GM18499 (cell line): Measurements from ENCODE around the gene CORO2B.

Source experiments
- ATAC-seq: cut with Tn5 transposase; IDR thresholded peaks from one replicate; pipeline ENCODE4 v1.9.1; 2021; ENCODE audit warnings: moderate number of reproducible peaks; ENCODE audit not compliant: insufficient read depth, unreplicated experiment

Gene CORO2B

GRCh38 chr15:68713874-68714273, 135.1 kb downstream of the CORO2B start:
- no peak for ATAC-seq

- no peak for ATAC-seq
Observed at GRCh38 chr15:68715111-68715510, 136.3 kb downstream of the CORO2B start.

- no peak for ATAC-seq
Observed at GRCh38 chr15:68717951-68718350, 139.2 kb downstream of the CORO2B start.

- ATAC-seq: no peak
Observed at GRCh38 chr15:68718468-68718867, 139.7 kb downstream of the CORO2B start.

GRCh38 chr15:68719051-68719450, 140.3 kb downstream of the CORO2B start:
- no peak for ATAC-seq

GRCh38 chr15:68719672-68720071, 140.9 kb downstream of the CORO2B start:
- no peak for ATAC-seq

- ATAC-seq: no peak
Observed at GRCh38 chr15:68721886-68722285, 143.1 kb downstream of the CORO2B start.

GRCh38 chr15:68725736-68726135, 146.9 kb downstream of the CORO2B start:
- no peak for ATAC-seq

- ATAC-seq: no peak
Observed at GRCh38 chr15:68726246-68726645, 147.5 kb downstream of the CORO2B start.

- ATAC-seq: no peak
Observed at GRCh38 chr15:68729789-68730411, 151.1 kb downstream of the CORO2B start.

- no peak for ATAC-seq
Observed at GRCh38 chr15:68730471-68730919, 151.7 kb downstream of the CORO2B start.

GRCh38 chr15:68730976-68731897, 152.4 kb downstream of the CORO2B start:
- ATAC-seq: no peak

- no peak for ATAC-seq
Observed at GRCh38 chr15:68732451-68732850, 153.7 kb downstream of the CORO2B start.

- no peak for ATAC-seq
Observed at GRCh38 chr15:68733666-68734065, 154.9 kb downstream of the CORO2B start.

- no peak for ATAC-seq
Observed at GRCh38 chr15:68734352-68734751, 155.6 kb downstream of the CORO2B start.

GRCh38 chr15:68734881-68735280, 156.1 kb downstream of the CORO2B start:
- ATAC-seq: no peak

- no peak for ATAC-seq
Observed at GRCh38 chr15:68735610-68736009, 156.8 kb downstream of the CORO2B start.

GRCh38 chr15:68739390-68740080, 160.7 kb downstream of the CORO2B start:
- ATAC-seq: no peak

- ATAC-seq: no peak
Observed at GRCh38 chr15:68743256-68743655, 164.5 kb downstream of the CORO2B start.

- ATAC-seq: no peak
Observed at GRCh38 chr15:68749365-68749764, 170.6 kb downstream of the CORO2B start.

GRCh38 chr15:68749793-68750192, 171.0 kb downstream of the CORO2B start:
- no peak for ATAC-seq
